GM12864 (cell line): Measurements from ENCODE around the gene PID1.

ENCODE experiments used
- DNase-seq: peaks from one replicate; pipeline ENCODE4 v3.0.0-alpha.2; 2011; ENCODE audit warnings: low read depth
- H3K4me3 ChIP-seq: 2 replicates; pipeline ENCODE4 v1.5.1; 2011; ENCODE audit warnings: mild to moderate bottlenecking, low read depth, low read length, control low read depth
- CTCF ChIP-seq: IDR thresholded peaks from 2 replicates; pipeline ENCODE4 v1.5.1; 2011; ENCODE audit warnings: low read depth, mild to moderate bottlenecking, moderate library complexity, low read length, control low read depth, inconsistent platforms; ENCODE audit errors: missing control alignments

PID1 gene

DNA sequence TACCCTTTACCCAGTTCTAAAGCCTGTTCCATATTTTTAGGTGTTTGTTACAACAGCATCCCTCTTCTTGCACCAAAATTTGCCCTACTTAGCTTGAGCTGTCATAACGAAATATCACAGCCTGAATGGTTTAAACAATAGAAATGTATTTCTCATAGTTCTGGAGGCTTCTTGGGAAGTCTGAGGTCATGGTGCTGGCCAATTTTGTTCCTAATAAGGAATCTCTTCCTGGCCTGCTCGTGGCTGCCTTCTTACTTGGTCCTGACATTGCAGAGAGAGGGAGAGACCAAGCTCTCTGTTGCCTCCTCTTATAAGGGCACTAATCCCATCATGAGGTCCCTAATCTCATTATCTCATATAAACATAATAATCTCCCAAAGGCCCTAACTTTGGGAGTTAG lies 267.8 kb downstream of the PID1 start:
- H3K4me3 ChIP-seq, result no peak overlapping the region
- no peak for TF ChIP-seq CTCF
- no peak for DNase-seq

DNA sequence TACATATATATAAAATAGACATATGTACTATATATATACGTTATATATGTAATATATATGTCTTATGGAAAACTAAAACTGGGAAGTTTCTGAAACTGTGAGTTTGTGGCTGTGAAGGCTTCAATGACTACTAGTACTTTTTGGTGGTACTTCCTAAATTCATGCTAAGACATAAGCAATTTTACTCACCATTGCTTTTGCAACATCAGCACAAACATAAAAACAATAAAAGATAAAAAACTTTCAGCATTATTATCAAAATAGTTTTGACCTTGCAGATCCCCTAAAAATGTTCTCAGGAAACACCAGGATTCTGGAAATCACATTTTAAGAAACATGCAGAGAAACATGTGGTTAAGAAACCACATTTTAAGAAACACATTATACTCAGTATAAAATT lies 269.9 kb downstream of the PID1 start:
- H3K4me3 ChIP-seq, result no peak overlapping the region
- TF ChIP-seq CTCF, result no peak
- no peak for DNase-seq

DNA sequence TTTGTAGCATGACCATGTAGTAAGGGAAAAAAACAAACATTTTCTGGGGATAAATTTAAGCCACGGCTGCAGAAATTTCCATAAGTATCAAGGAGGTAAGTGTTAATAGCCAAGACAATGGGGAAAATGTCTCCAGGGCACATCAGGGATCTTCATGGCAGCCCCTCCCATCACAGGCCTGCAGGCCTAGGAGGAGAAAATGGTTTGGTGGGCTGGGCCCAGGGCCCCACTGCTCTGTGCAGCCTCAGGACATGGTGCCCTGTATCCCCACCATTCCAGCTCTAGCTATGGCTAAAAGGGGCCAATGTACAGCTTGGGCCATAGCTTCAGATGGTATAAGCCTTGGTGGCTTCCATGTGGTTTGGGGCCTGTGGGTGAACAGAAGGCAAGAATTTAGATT lies 271.8 kb downstream of the PID1 start:
- no peak for TF ChIP-seq CTCF
- no peak for DNase-seq
- no peak overlapping the region for H3K4me3 ChIP-seq

- no peak for TF ChIP-seq CTCF
- H3K4me3 ChIP-seq, result no peak overlapping the region
- DNase-seq, result no peak
Measured at GRCh38 chr2:228988786-228989185, 282.3 kb downstream of the PID1 start.

GRCh38 chr2:228987441-228988155 lies 283.5 kb downstream of the PID1 start:
- TF ChIP-seq CTCF, result no peak
- H3K4me3 ChIP-seq, result no peak overlapping the region
- DNase-seq, result no peak

- no peak for TF ChIP-seq CTCF
- no peak for DNase-seq
Measured at GRCh38 chr2:228986961-228987360, 284.1 kb downstream of the PID1 start.

DNA sequence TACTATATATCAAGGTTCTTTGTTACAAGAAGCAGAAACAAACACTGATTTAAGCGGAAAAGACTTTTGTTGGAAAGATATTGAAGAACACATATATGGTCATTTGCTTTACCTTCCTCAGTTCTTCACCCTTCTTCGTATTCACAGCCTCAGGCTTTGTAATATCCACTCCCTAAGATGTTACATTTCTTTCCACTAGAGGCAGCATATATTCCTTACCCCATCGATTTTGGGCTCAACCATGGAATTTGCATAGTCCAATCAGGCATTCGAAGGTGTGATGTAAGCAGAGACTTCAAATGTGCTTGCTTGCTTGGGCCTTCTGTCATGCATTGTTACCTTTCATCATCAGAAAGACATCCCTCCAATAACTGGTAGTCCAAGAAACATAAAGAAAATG lies 287.4 kb downstream of the PID1 start:
- no peak overlapping the region for H3K4me3 ChIP-seq
- no peak for DNase-seq
- no peak for TF ChIP-seq CTCF

More at GRCh38 chr2:228986961-228987360, 284.1 kb downstream of the PID1 start:
- no peak overlapping the region for H3K4me3 ChIP-seq
